ENCODE results near the gene CDH2. TPM values are rescaled to one million over a fixed set of nuclear protein-coding genes. Genes with fewer than 3 reads are reported as not detected.
"Not testable (repeated sequence)": the region's sequence is repeated elsewhere in the genome, so short reads cannot be mapped to it uniquely, and the experiment has no call there.

The CDH2 gene
- total and polyA plus RNA-seq, 4 donors: 0.14 to 5.0 (median 0.87) TPM

- DNase-seq (no peak), ATAC-seq (ENCODE audit: insufficient read depth, low FRiP score) (no peak)
- no peaks in the 10 kb centered on the region for H3K4me1 ChIP-seq (ENCODE audit: control insufficient read depth in 5 of 5, insufficient read depth in 5 of 5, low read length in 5 of 5)
- no peaks in the 10 kb centered on the region for H3K36me3 ChIP-seq (ENCODE audit: control insufficient read depth in 4 of 4, insufficient read depth in 4 of 4, low read length in 4 of 4)
- no peak overlapping the region for H3K9ac ChIP-seq (ENCODE audit: insufficient read depth in 1 of 2, low read length in 2 of 2)
- no peaks in the 10 kb centered on the region for H3K9me3 ChIP-seq (ENCODE audit: control insufficient read depth in 4 of 4, insufficient read depth in 3 of 4, low read length in 3 of 4)
- no peaks in the 10 kb centered on the region for H3K27me3 ChIP-seq (ENCODE audit: control insufficient read depth in 3 of 3, insufficient read depth in 3 of 3, low read length in 2 of 3)
- H3K4me3 ChIP-seq: no peak overlapping the region
- no peak overlapping the region for H3K27ac ChIP-seq (ENCODE audit: low read depth in 1 of 2, low read length in 1 of 2)
- no peak for TF ChIP-seq CTCF (IDR thresholded peaks at IDR 0.05; ENCODE audit: control extremely low read depth, extremely low read depth)
- WGBS, 2 donors: 90 to 93% methylated on average over 3 of the region's 3 CpGs
These were observed 256.1 kb downstream of the CDH2 start for GRCh38 chr18:27920836-27921235.

- not testable (repeated sequence) for H3K9ac ChIP-seq (ENCODE audit: insufficient read depth in 1 of 2, low read length in 2 of 2); H3K36me3 ChIP-seq (ENCODE audit: control insufficient read depth in 4 of 4, insufficient read depth in 4 of 4, low read length in 4 of 4); H3K27ac ChIP-seq (ENCODE audit: low read depth in 1 of 2, low read length in 1 of 2); H3K27me3 ChIP-seq (ENCODE audit: control insufficient read depth in 3 of 3, insufficient read depth in 3 of 3, low read length in 2 of 3); ATAC-seq (ENCODE audit: insufficient read depth, low FRiP score); H3K9me3 ChIP-seq (ENCODE audit: control insufficient read depth in 4 of 4, insufficient read depth in 3 of 4, low read length in 3 of 4); DNase-seq; H3K4me1 ChIP-seq (ENCODE audit: control insufficient read depth in 5 of 5, insufficient read depth in 5 of 5, low read length in 5 of 5); H3K4me3 ChIP-seq
- 87 to 90% methylated on average over 2 of the region's 2 CpGs for WGBS, 2 donors
These were observed 270.7 kb downstream of the CDH2 start for GRCh38 chr18:27906189-27906588.

GRCh38 chr18:27903906-27904305, 273.0 kb downstream of the CDH2 start:
- Histone ChIP-seq H3K9me3 (ENCODE audit: control insufficient read depth in 4 of 4, insufficient read depth in 3 of 4, low read length in 3 of 4) (peaks cover 0 to 7% (median 2%) of the 10 kb centered on the region in 4 donors), H3K9ac (ENCODE audit: insufficient read depth in 1 of 2, low read length in 2 of 2) (no peak overlapping the region), H3K27me3 (ENCODE audit: control insufficient read depth in 3 of 3, insufficient read depth in 3 of 3, low read length in 2 of 3) (no peaks in the 10 kb centered on the region), H3K36me3 (ENCODE audit: control insufficient read depth in 4 of 4, insufficient read depth in 4 of 4, low read length in 4 of 4) (no peaks in the 10 kb centered on the region), H3K4me1 (ENCODE audit: control insufficient read depth in 5 of 5, insufficient read depth in 5 of 5, low read length in 5 of 5) (no peaks in the 10 kb centered on the region), H3K4me3 (no peak overlapping the region), H3K27ac (ENCODE audit: low read depth in 1 of 2, low read length in 1 of 2) (no peak overlapping the region)
- TF ChIP-seq CTCF (IDR thresholded peaks at IDR 0.05; ENCODE audit: control extremely low read depth, extremely low read depth): no peak
- WGBS, 2 donors: 72 to 80% methylated on average over 3 of the region's 3 CpGs
- ATAC-seq (ENCODE audit: insufficient read depth, low FRiP score): no peak
- DNase-seq: no peak

GRCh38 chr18:27901424-27902226, 275.3 kb downstream of the CDH2 start:
- WGBS, 2 donors: 57 to 75% methylated on average over 4 of the region's 4 CpGs

More at GRCh38 chr18:27901424-27902226, 275.3 kb downstream of the CDH2 start:
- H3K36me3 ChIP-seq (ENCODE audit: control insufficient read depth in 4 of 4, insufficient read depth in 4 of 4, low read length in 4 of 4): no peaks in the 10 kb centered on the region
- H3K4me3 ChIP-seq: no peak overlapping the region
- H3K27ac ChIP-seq (ENCODE audit: low read depth in 1 of 2, low read length in 1 of 2): no peak overlapping the region
- H3K9ac ChIP-seq (ENCODE audit: insufficient read depth in 1 of 2, low read length in 2 of 2): no peak overlapping the region
- no peaks in the 10 kb centered on the region for H3K4me1 ChIP-seq (ENCODE audit: control insufficient read depth in 5 of 5, insufficient read depth in 5 of 5, low read length in 5 of 5)
- peaks cover 0 to 7% (median 0%) of the 10 kb centered on the region in 4 donors for H3K9me3 ChIP-seq (ENCODE audit: control insufficient read depth in 4 of 4, insufficient read depth in 3 of 4, low read length in 3 of 4)
- DNase-seq (no peak), ATAC-seq (ENCODE audit: insufficient read depth, low FRiP score) (no peak)
- no peaks in the 10 kb centered on the region for H3K27me3 ChIP-seq (ENCODE audit: control insufficient read depth in 3 of 3, insufficient read depth in 3 of 3, low read length in 2 of 3)
- no peak for TF ChIP-seq CTCF (IDR thresholded peaks at IDR 0.05; ENCODE audit: control extremely low read depth, extremely low read depth)
